ENCODE data around the gene ARHGAP15.

Gene ARHGAP15

GRCh38 chr2:143169105-143169504 is 39.9 kb downstream of the ARHGAP15 start:
- no peak for DNase-seq (ENCODE audit: low spot score)

GRCh38 chr2:143171817-143172216 is 42.6 kb downstream of the ARHGAP15 start:
- no peak for DNase-seq (ENCODE audit: low spot score)

GRCh38 chr2:143175438-143175837 is 46.2 kb downstream of the ARHGAP15 start:
- no peak for DNase-seq (ENCODE audit: low spot score)

- no peak for DNase-seq (ENCODE audit: low spot score)
Measured at GRCh38 chr2:143176606-143177005, 47.4 kb downstream of the ARHGAP15 start.

- no peak for DNase-seq (ENCODE audit: low spot score)
Measured at GRCh38 chr2:143177096-143177786, 48.0 kb downstream of the ARHGAP15 start.

GRCh38 chr2:143181494-143181893 is 52.3 kb downstream of the ARHGAP15 start:
- no peak for DNase-seq (ENCODE audit: low spot score)

- DNase-seq (ENCODE audit: low spot score) = no peak
Measured at GRCh38 chr2:143182649-143183048, 53.4 kb downstream of the ARHGAP15 start.

GRCh38 chr2:143183804-143184463 is 54.7 kb downstream of the ARHGAP15 start:
- DNase-seq (ENCODE audit: low spot score) = no peak

GRCh38 chr2:143186876-143187275 is 57.7 kb downstream of the ARHGAP15 start:
- no peak for DNase-seq (ENCODE audit: low spot score)

- no peak for DNase-seq (ENCODE audit: low spot score)
Measured at GRCh38 chr2:143190431-143190830, 61.2 kb downstream of the ARHGAP15 start.

- DNase-seq (ENCODE audit: low spot score) = no peak
Measured at GRCh38 chr2:143192106-143192505, 62.9 kb downstream of the ARHGAP15 start.

- no peak for DNase-seq (ENCODE audit: low spot score)
Measured at GRCh38 chr2:143192716-143193115, 63.5 kb downstream of the ARHGAP15 start.

GRCh38 chr2:143193121-143193520 is 63.9 kb downstream of the ARHGAP15 start:
- DNase-seq (ENCODE audit: low spot score) = no peak

GRCh38 chr2:143195511-143195910 is 66.3 kb downstream of the ARHGAP15 start:
- no peak for DNase-seq (ENCODE audit: low spot score)

- DNase-seq (ENCODE audit: low spot score) = no peak
Measured at GRCh38 chr2:143204062-143204461, 74.8 kb downstream of the ARHGAP15 start.

- no peak for DNase-seq (ENCODE audit: low spot score)
Measured at GRCh38 chr2:143205106-143205764, 76.0 kb downstream of the ARHGAP15 start.

GRCh38 chr2:143209570-143210445 is 80.6 kb downstream of the ARHGAP15 start:
- DNase-seq (ENCODE audit: low spot score) = no peak

- no peak for DNase-seq (ENCODE audit: low spot score)
Measured at GRCh38 chr2:143210446-143210819, 81.2 kb downstream of the ARHGAP15 start.

GRCh38 chr2:143217512-143218115 is 88.4 kb downstream of the ARHGAP15 start:
- no peak for DNase-seq (ENCODE audit: low spot score)

GRCh38 chr2:143218621-143219020 is 89.4 kb downstream of the ARHGAP15 start:
- no peak for DNase-seq (ENCODE audit: low spot score)

GRCh38 chr2:143219266-143219665 is 90.0 kb downstream of the ARHGAP15 start:
- no peak for DNase-seq (ENCODE audit: low spot score)

- no peak for DNase-seq (ENCODE audit: low spot score)
Measured at GRCh38 chr2:143223556-143223955, 94.3 kb downstream of the ARHGAP15 start.
